PC-9 (cell line): ENCODE results near the gene PRKD3. TPM values are rescaled to one million over a fixed set of nuclear protein-coding genes. Genes with fewer than 3 reads are reported as not detected.

Experiments used
- Bru-seq: library from RNA; stranded (reverse); fragments of 400-500 nt; gene quantifications from one replicate; lab custom pipeline; 2021; lab: Mats Ljungman, UMichigan
- BruChase-seq, 2 experiments: library from RNA; stranded (reverse); fragments of 400-500 nt; gene quantifications; one replicate each; lab custom pipeline; 2021; lab: Mats Ljungman, UMichigan
- BruUV-seq: library from RNA; stranded (reverse); fragments of 400-500 nt; replicated peaks from 2 replicates; lab custom pipeline; 2021; lab: Mats Ljungman, UMichigan
- CTCF ChIA-PET: fragments of 300-600 bp; sonication (Branson Sonifier 250); formaldehyde crosslinking; loops from one replicate; lab custom pipeline; 2022; ENCODE audit warnings: antibody characterized with exemption; lab: Charles Lee
- POLR2A ChIA-PET: fragments of 300-600 bp; sonication (Branson Sonifier 250); formaldehyde crosslinking; loops from one replicate; lab custom pipeline; 2022; ENCODE audit warnings: antibody characterized with exemption; ENCODE audit not compliant: unreplicated experiment; lab: Charles Lee
- DNase-seq, 2 experiments: peaks; one replicate each; pipeline versions ENCODE4 v3.0.0 to v3.0.0-alpha.2; 2015 to 2022; ENCODE audit warnings: mixed read lengths in 1 of 2
- H2AFZ ChIP-seq: fragments of 200-600 bp; sonication (generic); 2 replicates; pipeline ENCODE4 v1.8.1; 2017; ENCODE audit warnings: antibody characterized with exemption
- H3F3A ChIP-seq: fragments of 200-600 bp; sonication (generic); 2 replicates; pipeline ENCODE4 v1.8.1; 2017; ENCODE audit warnings: antibody characterized with exemption, mild to moderate bottlenecking, low read depth; ENCODE audit not compliant: insufficient read depth
- H3K27ac ChIP-seq: fragments of 200-600 bp; sonication (generic); 2 replicates; pipeline ENCODE4 v1.6.1; 2016; ENCODE audit warnings: mixed run types
- H3K27me3 ChIP-seq: fragments of 200-600 bp; sonication (generic); 2 replicates; pipeline ENCODE4 v1.6.1; 2016; ENCODE audit warnings: low read depth, mixed run types; ENCODE audit not compliant: insufficient read depth
- H3K36me3 ChIP-seq: fragments of 200-600 bp; sonication (generic); 2 replicates; pipeline ENCODE4 v1.6.1; 2016; ENCODE audit warnings: low read depth, mixed run types
- H3K4me1 ChIP-seq: fragments of 200-600 bp; sonication (generic); replicated peaks from 2 replicates; pipeline ENCODE4 v1.6.1; 2016; ENCODE audit warnings: mixed run types; ENCODE audit not compliant: insufficient read depth
- H3K4me2 ChIP-seq: fragments of 200-600 bp; sonication (generic); 2 replicates; pipeline ENCODE4 v1.6.1; 2017; ENCODE audit warnings: mixed run types
- H3K4me3 ChIP-seq: fragments of 200-600 bp; sonication (generic); 2 replicates; pipeline ENCODE4 v1.6.1; 2016; ENCODE audit warnings: mixed run types
- H3K79me2 ChIP-seq: fragments of 200-600 bp; sonication (generic); 2 replicates; pipeline ENCODE4 v1.6.1; 2017; ENCODE audit warnings: low read depth, mixed run types
- H3K9me2 ChIP-seq: fragments of 200-600 bp; sonication (generic); 2 replicates; pipeline ENCODE4 v1.8.1; 2017; ENCODE audit warnings: mild to moderate bottlenecking; ENCODE audit not compliant: insufficient read depth
- H3K9me3 ChIP-seq: fragments of 200-600 bp; sonication (generic); 2 replicates; pipeline ENCODE4 v1.8.1; 2016; ENCODE audit warnings: low read depth; ENCODE audit not compliant: insufficient read depth
- H4K20me1 ChIP-seq: fragments of 200-600 bp; sonication (generic); 2 replicates; pipeline ENCODE4 v1.8.1; 2017; ENCODE audit not compliant: insufficient read depth
- EZH2 ChIP-seq: fragments of 200-600 bp; sonication (generic); IDR thresholded peaks from 2 replicates; pipeline ENCODE4 v1.8.0; 2017; ENCODE audit warnings: antibody characterized with exemption, low read depth
- intact Hi-C: fragments of 100-400 bp; cut with micrococcal nuclease; formaldehyde crosslinking; loops from one replicate; pipeline ENCODE4 v1.10.0; 2022; ENCODE audit not compliant: unreplicated experiment
- long read RNA-seq: library from polyadenylated mRNA; stranded (forward); transcript quantifications from one replicate; pipeline ENCODE4 v2.0.0, GENCODE V29; 2022
- total RNA-seq: library from RNA; stranded (reverse); gene quantifications from 2 replicates; pipeline ENCODE4 v1.2.3, GENCODE V29; 2021
- TF ChIP-seq, protein P1 (sequence below): fragments of 200-600 bp; sonication (generic); conservative IDR thresholded peaks from 2 replicates; pipeline ENCODE4 v1.6.1; 2017; ENCODE audit warnings: mixed run types, antibody characterized with exemption, mild to moderate bottlenecking, moderate library complexity

The PRKD3 gene
- total RNA-seq (27.1 and 27.5 TPM in 2 replicates), Bru-seq, nascent RNA (percentile 77 among the genes with signal in this experiment), BruChase-seq, experiment 1, labeled RNA remaining after a 2-hour chase (percentile 76 among the genes with signal in this experiment), BruChase-seq, experiment 2, labeled RNA remaining after a 6-hour chase (percentile 76 among the genes with signal in this experiment)
- long read RNA-seq, partial matches to known transcripts, result 1 of 21 reads
- long read RNA-seq, other reads (novel, unspliced or antisense), result 20 of 21 reads

GRCh38 chr2:37324786-37325624 lies at the start of gene PRKD3:
PRKD3 (minus strand) TSS chr2:37324833; CDS start chr2:37316524, 8,309 bp downstream.
- POLR2A ChIA-PET, result interaction anchor here (0.5 to 0.6 kb wide), 4 partner anchors 13 to 520 kb away, joined by 3 to 15 read pairs (median 6); no protein-coding TSS in a partner anchor
- peak within 1 kb of the TSS; percentile 65 for H3K4me3 ChIP-seq
- H3F3A ChIP-seq, result peaks cover 11% of the 10 kb centered on the region; the same call in 1 of the 2 replicates
- no peaks in the 10 kb centered on the region for H3K36me3 ChIP-seq
- H3K27ac ChIP-seq, result no peak within 1 kb of the TSS
- H2AFZ ChIP-seq, result peak within 1 kb of the TSS; percentile 99
- no peaks in the 10 kb centered on the region for H3K9me3 ChIP-seq
- intact Hi-C loops, result no loop called here
- no peaks in the 10 kb centered on the region for H3K9me2 ChIP-seq
- H3K79me2 ChIP-seq, result peaks cover 31% of the 10 kb centered on the region
- no peaks in the 10 kb centered on the region for H4K20me1 ChIP-seq
- peak; percentile 55 for DNase-seq
- TF ChIP-seq EZH2, result 0 out of 2 replicates have a peak, but pooled peaks have one; percentile 62
- TF ChIP-seq, protein P1, sequence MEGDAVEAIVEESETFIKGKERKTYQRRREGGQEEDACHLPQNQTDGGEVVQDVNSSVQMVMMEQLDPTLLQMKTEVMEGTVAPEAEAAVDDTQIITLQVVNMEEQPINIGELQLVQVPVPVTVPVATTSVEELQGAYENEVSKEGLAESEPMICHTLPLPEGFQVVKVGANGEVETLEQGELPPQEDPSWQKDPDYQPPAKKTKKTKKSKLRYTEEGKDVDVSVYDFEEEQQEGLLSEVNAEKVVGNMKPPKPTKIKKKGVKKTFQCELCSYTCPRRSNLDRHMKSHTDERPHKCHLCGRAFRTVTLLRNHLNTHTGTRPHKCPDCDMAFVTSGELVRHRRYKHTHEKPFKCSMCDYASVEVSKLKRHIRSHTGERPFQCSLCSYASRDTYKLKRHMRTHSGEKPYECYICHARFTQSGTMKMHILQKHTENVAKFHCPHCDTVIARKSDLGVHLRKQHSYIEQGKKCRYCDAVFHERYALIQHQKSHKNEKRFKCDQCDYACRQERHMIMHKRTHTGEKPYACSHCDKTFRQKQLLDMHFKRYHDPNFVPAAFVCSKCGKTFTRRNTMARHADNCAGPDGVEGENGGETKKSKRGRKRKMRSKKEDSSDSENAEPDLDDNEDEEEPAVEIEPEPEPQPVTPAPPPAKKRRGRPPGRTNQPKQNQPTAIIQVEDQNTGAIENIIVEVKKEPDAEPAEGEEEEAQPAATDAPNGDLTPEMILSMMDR, result no peak
- peak within 1 kb of the TSS; percentile 96 for H3K4me2 ChIP-seq
- CTCF ChIA-PET, result interaction anchor here (0.6 kb wide), 1 partner anchor 30 kb away, joined by 3 read pairs; no protein-coding TSS in a partner anchor
- H3K4me1 ChIP-seq, result peaks cover 25% of the 10 kb centered on the region
- no TSS peak for BruUV-seq
- H3K27me3 ChIP-seq, result no peaks in the 10 kb centered on the region

- ChIA-PET CTCF (interaction anchor here (0.7 kb wide), 1 partner anchor 437 kb away, joined by 4 read pairs; no protein-coding TSS in a partner anchor), POLR2A (no interaction called here)
- TF ChIP-seq, protein P1, result no peak
- no peak for TF ChIP-seq EZH2
- intact Hi-C loops, result no loop called here
- Histone ChIP-seq H2AFZ (no peak overlapping the region), H3K27me3 (no peaks in the 10 kb centered on the region), H3K4me2 (no peak overlapping the region), H3K4me1 (no peaks in the 10 kb centered on the region), H3K4me3 (no peak overlapping the region), H3K9me3 (no peaks in the 10 kb centered on the region), H3K27ac (no peak overlapping the region), H4K20me1 (no peaks in the 10 kb centered on the region), H3F3A (no peaks in the 10 kb centered on the region), H3K36me3 (no peaks in the 10 kb centered on the region), H3K79me2 (no peaks in the 10 kb centered on the region), H3K9me2 (0 out of 2 replicates have a peak, but pooled peaks cover 3% of the 10 kb centered on the region)
- DNase-seq, result no peak
- no TSS peak for BruUV-seq
These were observed 47.4 kb upstream of the PRKD3 start for GRCh38 chr2:37372000-37372399.

GRCh38 chr2:37370666-37371065 lies 46.0 kb upstream of the PRKD3 start:
- no TSS peak for BruUV-seq
- no peaks in the 10 kb centered on the region for H3K27me3 ChIP-seq

More at GRCh38 chr2:37370666-37371065, 46.0 kb upstream of the PRKD3 start:
- H3K27ac ChIP-seq, result no peak overlapping the region
- H3K9me2 ChIP-seq, result 0 out of 2 replicates have a peak, but pooled peaks cover 3% of the 10 kb centered on the region
- DNase-seq, result no peak
- no peaks in the 10 kb centered on the region for H3K79me2 ChIP-seq
- H3K9me3 ChIP-seq, result no peaks in the 10 kb centered on the region
- TF ChIP-seq EZH2, result no peak
- TF ChIP-seq, protein P1, result no peak
- no peak overlapping the region for H3K4me3 ChIP-seq
- peaks cover 10% of the 10 kb centered on the region for H3K4me1 ChIP-seq
- POLR2A ChIA-PET, result interaction anchor here (0.6 kb wide), 1 partner anchor 62 kb away, joined by 7 read pairs; no protein-coding TSS in a partner anchor
- H2AFZ ChIP-seq, result no peak overlapping the region
- no peaks in the 10 kb centered on the region for H3F3A ChIP-seq
- no peaks in the 10 kb centered on the region for H4K20me1 ChIP-seq
- no peak overlapping the region for H3K4me2 ChIP-seq
- CTCF ChIA-PET, result interaction anchor here (0.6 kb wide), 1 partner anchor 510 kb away, joined by 5 read pairs; no protein-coding TSS in a partner anchor
- H3K36me3 ChIP-seq, result no peaks in the 10 kb centered on the region
- intact Hi-C loops, result no loop called here
